SK-N-MC (cell line): ENCODE results near the gene LAMP5.

ENCODE experiments used
- EZH2 ChIP-seq: fragments of 200-600 bp; sonication (generic); IDR thresholded peaks from one replicate; pipeline ENCODE4 v1.6.1; 2017; ENCODE audit warnings: antibody characterized with exemption
- POLR2AphosphoS5 ChIP-seq: IDR thresholded peaks from 2 replicates; pipeline ENCODE4 v1.6.1; 2012; ENCODE audit warnings: mild to moderate bottlenecking, low read depth, low read length, borderline replicate concordance

DNA sequence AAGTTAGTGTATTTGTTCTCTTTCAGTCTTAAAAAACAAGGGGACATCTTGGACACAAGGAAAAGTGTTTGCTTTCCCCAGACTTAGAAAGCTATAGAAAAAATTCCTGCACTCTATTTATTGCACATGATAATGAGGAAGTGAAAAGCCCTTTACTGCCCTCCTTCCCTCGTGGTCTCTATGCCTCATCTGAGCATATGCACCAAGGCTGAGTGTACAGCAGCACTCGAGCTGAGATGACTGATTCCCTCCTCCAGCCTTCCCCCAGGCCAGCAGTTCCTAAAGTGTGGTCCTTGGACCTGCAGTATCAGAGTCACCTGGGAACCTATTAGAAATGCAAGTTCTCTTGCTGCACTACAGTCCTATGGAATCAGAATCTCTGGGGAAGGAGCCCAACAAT, 14.3 kb upstream of the LAMP5 start:
- TF ChIP-seq POLR2AphosphoS5 (no peak), EZH2 (no peak)
